ENCODE measurements around the gene PTCHD1. TPM values are rescaled to one million over a fixed set of nuclear protein-coding genes. Genes with fewer than 3 reads are reported as not detected.

PTCHD1 gene
- total and polyA plus RNA-seq, 2 of the 4 experiments (the other 2 are of a cell fraction) = not detected

GRCh38 chrX:23344904-23345271 lies 10.2 kb downstream of the PTCHD1 start:
- no peak overlapping the region for H3K4me2 ChIP-seq (ENCODE audit: low read depth, low read length)
- H4K91ac ChIP-seq (ENCODE audit: insufficient read depth, low read depth, low read length) = no peak overlapping the region
- no peak overlapping the region for H3K56ac ChIP-seq (ENCODE audit: extremely low read depth, insufficient read depth, low read length)
- H2BK120ac ChIP-seq (ENCODE audit: low read depth, low read length) = no peak overlapping the region
- H2BK15ac ChIP-seq (ENCODE audit: low read depth, low read length) = no peak overlapping the region
- 0 out of 2 replicates have a peak, but pooled peaks have one; percentile 10 for TF ChIP-seq CEBPB (IDR thresholded peaks at IDR 0.05; ENCODE audit: low read depth, low read length)
- no peak for TF ChIP-seq MAZ (IDR thresholded peaks at IDR 0.05; ENCODE audit: borderline replicate concordance, low read depth, low read length)
- ChIA-PET CTCF (no interaction called here), POLR2A (ENCODE audit: unreplicated experiment) (no interaction called here)
- DNase-seq = no peak
- H4K5ac ChIP-seq (ENCODE audit: low read depth, low read length) = no peak overlapping the region
- WGBS, 2 experiments (ENCODE audit: extremely low coverage in 2 of 2, insufficient read length in 1 of 2) = no CpG with 5 or more reads among the region's 2 CpGs
- no peak overlapping the region for H2AK9ac ChIP-seq (replicated peaks; ENCODE audit: low read depth, low read length, poor library complexity)
- no peaks in the 10 kb centered on the region for H4K20me1 ChIP-seq (ENCODE audit: insufficient read depth, low read length)
- no peaks in the 10 kb centered on the region for H3K9me3 ChIP-seq (ENCODE audit: control insufficient read depth, insufficient read depth, low read length)
- no peaks in the 10 kb centered on the region for H3K36me3 ChIP-seq (ENCODE audit: control insufficient read depth, insufficient read depth, low read length)
- no peaks in the 10 kb centered on the region for H3K79me1 ChIP-seq (ENCODE audit: low read depth in 1 of 2, low read length in 2 of 2)
- intact Hi-C loops (cut with micrococcal nuclease) (no loop called here), dilution Hi-C loops (cut with HindIII; ENCODE audit: low sequenced_read_pairs, unreplicated experiment) (no loop called here), in situ Hi-C loops (cut with MboI; ENCODE audit: low sequenced_read_pairs) (no loop called here)
- no peak overlapping the region for H3K9ac ChIP-seq (ENCODE audit: low read depth, low read length)
- no peaks in the 10 kb centered on the region for H3K4me1 ChIP-seq (ENCODE audit: control insufficient read depth, insufficient read depth, low read length)
- H3K14ac ChIP-seq (replicated peaks; ENCODE audit: low read depth, low read length) = no peak overlapping the region
- H2AFZ ChIP-seq (replicated peaks; ENCODE audit: low read length, poor library complexity) = no peak overlapping the region
- H4K8ac ChIP-seq (ENCODE audit: low read depth in 2 of 2, low read length in 2 of 2) = no peak overlapping the region
- no peak overlapping the region for H2BK20ac ChIP-seq (ENCODE audit: low read depth, low read length)
- H3K9me1 ChIP-seq (ENCODE audit: insufficient read depth, low read length) = no peaks in the 10 kb centered on the region
- H3K23ac ChIP-seq (ENCODE audit: low read depth, low read length) = no peak overlapping the region
- H3K27me3 ChIP-seq (ENCODE audit: control insufficient read depth, insufficient read depth, low read length) = no peaks in the 10 kb centered on the region
- no peak overlapping the region for H3K18ac ChIP-seq (ENCODE audit: low read depth, low read length)
- no TSS peak for BruUV-seq (replicated peaks)
- no peak overlapping the region for H3K27ac ChIP-seq (ENCODE audit: insufficient read depth, low read length)
- no peak overlapping the region for H2AK5ac ChIP-seq (ENCODE audit: low read depth, low read length)
- no peak overlapping the region for H2BK5ac ChIP-seq (ENCODE audit: low read depth, low read length, poor library complexity, severe bottlenecking)
- no peak overlapping the region for H3K4ac ChIP-seq (ENCODE audit: low read depth, low read length)
- no peak for ATAC-seq (ENCODE audit: low read depth)
- H3K4me3 ChIP-seq (ENCODE audit: insufficient read depth, low read depth, low read length) = no peak overlapping the region
